Osteocyte (in vitro differentiated cells): ENCODE results near the gene ACSL4. TPM values are rescaled to one million over a fixed set of nuclear protein-coding genes. Genes with fewer than 3 reads are reported as not detected.

Source experiments
- DNase-seq: peaks from one replicate; pipeline ENCODE4 v3.0.0; 2021; ENCODE audit warnings: mixed read lengths; ENCODE audit not compliant: unreplicated experiment; ENCODE audit errors: extremely low spot score
- H3K27ac Mint-ChIP-seq: one replicate; pipeline ENCODE4 v1.8.0; 2021; ENCODE audit warnings: mild to moderate bottlenecking, mixed read lengths; ENCODE audit not compliant: unreplicated experiment
- H3K27me3 Mint-ChIP-seq: one replicate; pipeline ENCODE4 v1.8.0; 2021; ENCODE audit warnings: mixed read lengths; ENCODE audit not compliant: unreplicated experiment
- H3K36me3 Mint-ChIP-seq: one replicate; pipeline ENCODE4 v1.8.0; 2021; ENCODE audit warnings: mixed read lengths; ENCODE audit not compliant: unreplicated experiment
- H3K4me1 Mint-ChIP-seq: one replicate; pipeline ENCODE4 v1.8.0; 2021; ENCODE audit warnings: mixed read lengths; ENCODE audit not compliant: unreplicated experiment
- H3K4me3 Mint-ChIP-seq: one replicate; pipeline ENCODE4 v1.8.0; 2021; ENCODE audit warnings: mild to moderate bottlenecking, moderate library complexity, mixed read lengths; ENCODE audit not compliant: unreplicated experiment
- H3K9me3 Mint-ChIP-seq: one replicate; pipeline ENCODE4 v1.8.0; 2021; ENCODE audit warnings: mixed read lengths; ENCODE audit not compliant: unreplicated experiment
- total RNA-seq: library from RNA; stranded (reverse); gene quantifications from 2 replicates; pipeline ENCODE4 v1.2.1, GENCODE V29; 2021
- TF ChIP-seq, protein P1 (sequence below): fragments of 200-600 bp; sonication (generic); IDR thresholded peaks from 2 replicates; pipeline ENCODE4 v1.5.0; 2021; ENCODE audit warnings: antibody characterized with exemption, mild to moderate bottlenecking, moderate library complexity

Gene ACSL4
- total RNA-seq, 1 donor from 2014 or later: 62.1 TPM

DNA sequence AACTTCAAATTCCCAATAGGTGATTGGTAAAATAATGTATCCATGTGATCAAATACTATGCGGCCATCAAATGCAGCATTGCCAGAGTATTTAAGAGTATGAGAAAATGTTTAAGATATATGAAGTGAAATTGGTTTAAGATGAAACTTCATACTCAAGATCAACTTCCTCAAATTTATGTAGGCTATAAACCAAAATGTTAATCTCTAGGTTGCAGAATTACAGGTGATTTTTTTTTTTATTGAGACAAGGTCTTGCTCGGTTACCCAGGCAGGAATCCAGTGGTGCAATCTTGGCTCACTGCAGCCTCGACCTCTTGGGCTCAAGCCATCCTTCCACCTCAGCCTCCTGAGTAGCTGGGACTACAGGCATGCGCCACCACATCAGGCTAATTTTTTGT lies 25.3 kb downstream of the ACSL4 start:
- Mint-ChIP-seq H3K4me3 (peak overlapping the region; percentile 61), H3K9me3 (no peaks in the 10 kb centered on the region), H3K36me3 (peaks cover 6% of the 10 kb centered on the region), H3K27ac (peak overlapping the region; percentile 92), H3K27me3 (no peaks in the 10 kb centered on the region), H3K4me1 (peaks cover 60% of the 10 kb centered on the region)
- TF ChIP-seq, protein P1, sequence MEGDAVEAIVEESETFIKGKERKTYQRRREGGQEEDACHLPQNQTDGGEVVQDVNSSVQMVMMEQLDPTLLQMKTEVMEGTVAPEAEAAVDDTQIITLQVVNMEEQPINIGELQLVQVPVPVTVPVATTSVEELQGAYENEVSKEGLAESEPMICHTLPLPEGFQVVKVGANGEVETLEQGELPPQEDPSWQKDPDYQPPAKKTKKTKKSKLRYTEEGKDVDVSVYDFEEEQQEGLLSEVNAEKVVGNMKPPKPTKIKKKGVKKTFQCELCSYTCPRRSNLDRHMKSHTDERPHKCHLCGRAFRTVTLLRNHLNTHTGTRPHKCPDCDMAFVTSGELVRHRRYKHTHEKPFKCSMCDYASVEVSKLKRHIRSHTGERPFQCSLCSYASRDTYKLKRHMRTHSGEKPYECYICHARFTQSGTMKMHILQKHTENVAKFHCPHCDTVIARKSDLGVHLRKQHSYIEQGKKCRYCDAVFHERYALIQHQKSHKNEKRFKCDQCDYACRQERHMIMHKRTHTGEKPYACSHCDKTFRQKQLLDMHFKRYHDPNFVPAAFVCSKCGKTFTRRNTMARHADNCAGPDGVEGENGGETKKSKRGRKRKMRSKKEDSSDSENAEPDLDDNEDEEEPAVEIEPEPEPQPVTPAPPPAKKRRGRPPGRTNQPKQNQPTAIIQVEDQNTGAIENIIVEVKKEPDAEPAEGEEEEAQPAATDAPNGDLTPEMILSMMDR: no peak
- no peak for DNase-seq

DNA sequence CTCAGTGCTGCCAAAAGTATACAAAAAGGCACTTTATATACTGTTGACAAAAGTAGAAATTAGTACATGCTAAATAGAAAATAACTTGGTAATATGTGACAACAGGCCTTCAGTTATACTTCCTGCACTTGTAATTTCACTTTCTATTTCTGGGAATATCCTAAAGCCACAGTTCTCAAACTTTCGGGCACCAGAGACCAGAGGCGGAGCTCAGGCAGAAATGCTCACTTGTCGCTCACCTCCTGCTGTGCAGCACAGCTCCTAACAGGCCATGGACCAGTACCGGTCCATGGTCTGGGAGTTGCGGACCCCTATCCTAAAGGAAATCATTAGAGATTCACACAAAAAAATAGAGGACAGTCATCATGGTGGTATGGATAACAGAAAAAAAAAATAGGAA lies 25.7 kb downstream of the ACSL4 start:
- no peak for DNase-seq
- H3K4me3 Mint-ChIP-seq: peak overlapping the region; percentile 61
- TF ChIP-seq, protein P1: no peak
- H3K27me3 Mint-ChIP-seq: no peaks in the 10 kb centered on the region
- peaks cover 6% of the 10 kb centered on the region for H3K36me3 Mint-ChIP-seq
- H3K9me3 Mint-ChIP-seq: no peaks in the 10 kb centered on the region
- H3K27ac Mint-ChIP-seq: peak overlapping the region; percentile 92
- peaks cover 58% of the 10 kb centered on the region for H3K4me1 Mint-ChIP-seq

DNA sequence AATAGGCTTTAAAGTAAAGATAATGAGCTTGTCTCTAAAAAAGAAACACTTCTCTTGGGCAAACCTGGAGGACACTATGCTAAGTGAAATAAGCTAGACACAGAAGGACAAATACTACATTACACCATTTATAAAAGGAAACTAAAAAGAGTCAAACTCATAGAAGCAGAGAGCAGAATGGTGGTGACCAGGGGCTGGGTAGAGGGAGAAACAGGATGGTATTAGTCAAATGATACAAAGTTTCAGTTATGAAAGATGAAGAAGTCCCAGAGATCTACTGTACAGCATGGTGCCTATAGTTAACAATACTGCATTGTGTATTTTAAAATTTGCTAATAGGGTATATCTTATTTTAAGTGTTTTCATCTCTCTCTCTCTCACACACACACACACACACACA lies 28.5 kb downstream of the ACSL4 start:
- Mint-ChIP-seq H3K4me3 (no peak overlapping the region), H3K4me1 (peaks cover 45% of the 10 kb centered on the region), H3K27me3 (no peaks in the 10 kb centered on the region), H3K36me3 (peaks cover 6% of the 10 kb centered on the region), H3K27ac (peak overlapping the region; percentile 36), H3K9me3 (no peaks in the 10 kb centered on the region)
- DNase-seq: no peak
- TF ChIP-seq, protein P1: no peak

- H3K27ac Mint-ChIP-seq: no peak overlapping the region
- peaks cover 46% of the 10 kb centered on the region for H3K4me1 Mint-ChIP-seq
- TF ChIP-seq, protein P1: no peak
- no peak for DNase-seq
- H3K36me3 Mint-ChIP-seq: no peaks in the 10 kb centered on the region
- H3K4me3 Mint-ChIP-seq: no peak overlapping the region
- no peaks in the 10 kb centered on the region for H3K27me3 Mint-ChIP-seq
- no peaks in the 10 kb centered on the region for H3K9me3 Mint-ChIP-seq
Observed at GRCh38 chrX:109697855-109698254, 35.2 kb downstream of the ACSL4 start.

- Mint-ChIP-seq H3K4me1 (peaks cover 48% of the 10 kb centered on the region), H3K27me3 (no peaks in the 10 kb centered on the region), H3K27ac (peak overlapping the region; percentile 16), H3K9me3 (no peaks in the 10 kb centered on the region), H3K4me3 (no peak overlapping the region), H3K36me3 (no peaks in the 10 kb centered on the region)
- TF ChIP-seq, protein P1: no peak
- no peak for DNase-seq
Observed at GRCh38 chrX:109696146-109696740, 36.8 kb downstream of the ACSL4 start.
